Stimulated activated CD4-positive, alpha-beta T cell treated with anti-CD3 and anti-CD28 coated beads, Interleukin-2, amount 100 ng/mL, for 48 hours (primary cell): ENCODE data around the gene MYO5C.

Source experiments
- DNase-seq, 2 donors: peaks; one replicate each; pipeline ENCODE4 v3.0.0-alpha.2; 2020

MYO5C gene, protein sequence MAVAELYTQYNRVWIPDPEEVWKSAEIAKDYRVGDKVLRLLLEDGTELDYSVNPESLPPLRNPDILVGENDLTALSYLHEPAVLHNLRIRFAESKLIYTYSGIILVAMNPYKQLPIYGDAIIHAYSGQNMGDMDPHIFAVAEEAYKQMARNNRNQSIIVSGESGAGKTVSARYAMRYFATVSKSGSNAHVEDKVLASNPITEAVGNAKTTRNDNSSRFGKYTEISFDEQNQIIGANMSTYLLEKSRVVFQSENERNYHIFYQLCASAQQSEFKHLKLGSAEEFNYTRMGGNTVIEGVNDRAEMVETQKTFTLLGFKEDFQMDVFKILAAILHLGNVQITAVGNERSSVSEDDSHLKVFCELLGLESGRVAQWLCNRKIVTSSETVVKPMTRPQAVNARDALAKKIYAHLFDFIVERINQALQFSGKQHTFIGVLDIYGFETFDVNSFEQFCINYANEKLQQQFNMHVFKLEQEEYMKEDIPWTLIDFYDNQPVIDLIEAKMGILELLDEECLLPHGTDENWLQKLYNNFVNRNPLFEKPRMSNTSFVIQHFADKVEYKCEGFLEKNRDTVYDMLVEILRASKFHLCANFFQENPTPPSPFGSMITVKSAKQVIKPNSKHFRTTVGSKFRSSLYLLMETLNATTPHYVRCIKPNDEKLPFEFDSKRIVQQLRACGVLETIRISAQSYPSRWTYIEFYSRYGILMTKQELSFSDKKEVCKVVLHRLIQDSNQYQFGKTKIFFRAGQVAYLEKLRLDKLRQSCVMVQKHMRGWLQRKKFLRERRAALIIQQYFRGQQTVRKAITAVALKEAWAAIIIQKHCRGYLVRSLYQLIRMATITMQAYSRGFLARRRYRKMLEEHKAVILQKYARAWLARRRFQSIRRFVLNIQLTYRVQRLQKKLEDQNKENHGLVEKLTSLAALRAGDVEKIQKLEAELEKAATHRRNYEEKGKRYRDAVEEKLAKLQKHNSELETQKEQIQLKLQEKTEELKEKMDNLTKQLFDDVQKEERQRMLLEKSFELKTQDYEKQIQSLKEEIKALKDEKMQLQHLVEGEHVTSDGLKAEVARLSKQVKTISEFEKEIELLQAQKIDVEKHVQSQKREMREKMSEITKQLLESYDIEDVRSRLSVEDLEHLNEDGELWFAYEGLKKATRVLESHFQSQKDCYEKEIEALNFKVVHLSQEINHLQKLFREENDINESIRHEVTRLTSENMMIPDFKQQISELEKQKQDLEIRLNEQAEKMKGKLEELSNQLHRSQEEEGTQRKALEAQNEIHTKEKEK (N-terminal part only)

DNA sequence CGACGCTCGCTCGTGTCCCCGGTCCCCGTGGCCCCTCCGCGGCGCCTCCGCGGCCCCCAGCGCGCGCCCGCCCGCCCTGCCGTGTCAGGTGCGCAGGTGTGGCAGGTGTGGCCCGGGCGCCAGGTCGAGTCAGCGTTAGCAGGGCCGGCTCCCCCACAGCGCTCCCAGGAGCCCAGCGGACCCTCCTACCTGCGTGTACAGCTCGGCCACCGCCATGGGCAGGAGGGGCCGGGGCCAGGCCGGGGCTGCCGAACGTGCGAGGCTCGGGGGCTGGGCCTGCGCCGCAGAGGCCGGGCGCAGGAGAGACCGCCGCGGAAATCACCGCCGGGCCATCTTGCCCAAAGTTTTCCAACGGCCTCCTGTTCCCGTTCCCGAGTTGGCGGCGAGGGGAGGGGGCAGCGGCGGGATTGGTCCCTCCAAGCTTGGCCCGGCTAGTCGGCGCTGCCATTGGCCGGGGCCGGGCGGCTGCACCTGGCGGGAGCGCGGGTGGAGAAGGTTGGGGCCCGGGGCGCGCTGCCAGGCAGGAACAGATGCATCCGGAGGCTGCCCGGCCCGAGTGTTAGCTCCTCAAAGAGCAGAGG is at the start of gene MYO5C:
Gene MYO5C, minus strand, starts transcription at position 384 of the 581 bp plus-strand sequence. Its CDS starts 168 bp downstream, at position 216.
- DNase-seq = no peak

GRCh38 chr15:52344592-52344991 is 49.0 kb upstream of the MYO5C start:
- DNase-seq = no peak

DNA sequence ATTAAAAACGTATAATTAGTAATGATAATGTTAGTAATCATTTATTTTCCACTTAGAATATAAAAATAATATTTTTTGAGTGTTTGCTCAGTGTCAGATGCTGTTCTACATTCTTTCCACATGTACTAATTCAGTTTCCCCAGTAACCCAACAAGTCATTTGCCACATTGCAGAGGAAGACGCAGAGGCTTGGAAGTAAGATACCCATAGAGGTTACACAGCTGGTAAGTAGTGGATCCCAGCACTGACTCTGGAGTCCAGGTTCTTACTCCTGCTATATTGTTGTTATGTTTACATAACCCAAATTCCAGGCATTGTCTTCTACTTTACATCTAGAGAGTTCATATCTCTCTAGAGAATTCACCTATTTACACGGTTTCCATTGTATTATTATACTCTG is 48.2 kb upstream of the MYO5C start:
- no peak for DNase-seq

- DNase-seq = no peak
Observed at GRCh38 chr15:52340093-52340492, 44.5 kb upstream of the MYO5C start.

- DNase-seq = no peak
Observed at GRCh38 chr15:52338891-52339290, 43.3 kb upstream of the MYO5C start.

DNA sequence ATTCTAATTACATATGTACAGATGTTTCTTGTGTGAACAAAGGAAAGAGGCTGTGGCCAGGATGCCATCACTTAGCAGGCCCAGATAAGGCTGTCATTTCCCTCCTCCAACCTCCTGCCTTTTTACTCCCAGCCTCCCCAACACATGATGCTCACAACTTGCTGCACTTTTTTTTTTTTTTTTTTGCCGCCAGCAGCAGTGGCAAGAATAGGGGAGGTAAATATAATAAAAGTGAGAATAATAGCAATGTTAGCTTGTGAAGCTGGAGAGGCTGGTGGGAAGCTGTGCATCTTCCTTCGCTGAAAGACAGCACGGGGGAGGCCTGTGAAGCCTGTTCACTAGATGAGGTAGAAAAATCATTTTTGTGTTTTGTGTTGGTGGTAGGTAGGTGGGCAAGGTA is 42.5 kb upstream of the MYO5C start:
- DNase-seq = no peak

GRCh38 chr15:52337198-52337853 is 41.7 kb upstream of the MYO5C start:
- DNase-seq = no peak

DNA sequence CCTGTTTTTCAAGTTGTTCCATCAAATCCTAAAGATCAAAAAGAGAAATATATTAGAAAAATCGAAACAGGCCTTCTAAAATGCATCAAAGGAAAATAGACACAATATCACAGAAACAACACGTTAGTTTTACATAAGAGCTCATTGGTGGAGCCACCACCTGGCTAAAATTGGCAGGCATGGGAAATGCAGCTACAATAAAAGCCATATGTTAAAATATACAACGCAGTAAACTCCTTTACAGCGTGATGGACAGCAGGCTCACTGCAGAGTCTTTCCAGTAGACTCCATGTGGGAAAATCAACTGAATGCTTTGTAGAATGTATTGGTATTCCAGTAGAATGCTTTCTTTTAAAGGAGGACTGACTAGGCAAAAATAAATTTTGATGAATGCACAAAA is 40.9 kb upstream of the MYO5C start:
- no peak for DNase-seq

GRCh38 chr15:52334491-52335160 is 39.0 kb upstream of the MYO5C start:
- no peak for DNase-seq

GRCh38 chr15:52331490-52332240 is 36.1 kb upstream of the MYO5C start:
- peak; percentile 29 to 31 for DNase-seq

DNA sequence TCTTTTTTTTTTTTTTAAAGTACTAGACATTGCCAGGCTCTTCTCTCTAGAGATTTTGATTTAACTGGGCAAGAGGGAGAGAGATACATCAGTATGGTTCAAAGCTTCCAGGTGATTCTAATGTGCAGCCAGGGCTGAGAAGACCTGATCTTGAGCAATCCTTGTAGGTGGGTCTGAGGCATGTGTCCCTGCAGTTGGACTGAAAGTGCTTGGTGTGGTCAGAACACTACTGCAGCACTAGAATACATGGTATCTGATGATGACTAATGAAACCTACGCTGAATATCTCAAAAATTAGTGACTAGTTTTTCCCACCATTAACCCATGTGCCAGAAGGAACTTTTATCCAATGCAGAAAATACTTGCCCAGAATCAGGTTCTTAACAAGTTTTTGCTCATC is 34.4 kb upstream of the MYO5C start:
- DNase-seq = no peak

DNA sequence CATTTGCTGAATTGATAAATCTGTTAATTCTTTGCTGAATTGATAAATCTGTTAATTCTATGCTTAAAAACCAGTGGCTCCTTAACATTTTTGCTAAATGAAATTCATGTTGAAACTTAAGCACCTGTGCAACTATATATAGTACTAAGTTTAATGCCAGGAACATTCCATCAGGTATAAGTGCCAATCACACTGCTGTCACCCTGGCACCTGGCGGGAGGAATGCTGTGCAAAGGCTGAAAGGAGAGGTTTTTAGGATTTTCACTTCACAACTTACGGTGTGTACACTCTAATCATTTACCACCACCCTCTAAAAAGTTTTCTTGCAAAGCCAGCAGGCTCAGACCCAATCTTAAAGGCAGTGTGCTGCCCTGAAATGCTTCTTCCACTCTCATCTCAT is 33.5 kb upstream of the MYO5C start:
- DNase-seq = no peak

DNA sequence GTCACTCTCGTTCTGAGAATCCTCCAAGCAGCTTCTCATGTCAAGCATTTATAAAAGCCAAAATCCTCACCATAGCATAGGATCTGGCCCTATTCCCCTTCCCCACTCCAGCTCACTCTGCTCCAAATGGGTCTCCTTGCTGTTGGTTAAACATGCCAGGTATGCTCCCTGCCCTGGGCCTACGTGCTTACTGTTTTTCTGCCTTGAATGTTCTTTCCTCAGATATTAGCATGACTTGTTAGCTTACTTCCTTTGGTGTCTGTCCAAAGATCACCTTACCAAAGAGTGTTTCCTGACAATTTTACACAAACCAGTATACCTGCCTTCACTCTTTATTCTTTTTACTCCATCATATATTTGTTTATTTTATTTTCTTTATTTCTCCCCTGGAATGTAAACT is 33.1 kb upstream of the MYO5C start:
- no peak for DNase-seq

DNA sequence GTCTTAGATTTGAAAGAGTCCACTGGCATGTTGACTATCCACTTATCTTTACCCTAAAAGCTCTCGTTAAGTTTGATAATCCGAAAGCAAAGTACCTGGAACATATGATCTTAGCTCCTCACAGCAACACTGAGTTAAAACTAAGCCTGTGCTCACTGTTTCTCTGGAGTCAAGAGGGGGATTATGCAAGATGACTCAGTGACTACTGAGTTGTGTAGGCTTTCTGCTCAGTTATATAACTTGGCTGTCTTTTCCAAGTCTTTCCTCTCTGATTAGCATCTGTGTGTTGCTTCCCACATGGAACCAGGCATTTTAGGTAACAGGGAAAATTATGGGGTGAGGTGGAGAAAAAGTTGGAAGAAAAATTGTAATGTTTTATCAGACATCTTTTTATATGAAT is 31.2 kb upstream of the MYO5C start:
- no peak for DNase-seq

- no peak for DNase-seq
Observed at GRCh38 chr15:52324109-52324508, 28.5 kb upstream of the MYO5C start.

DNA sequence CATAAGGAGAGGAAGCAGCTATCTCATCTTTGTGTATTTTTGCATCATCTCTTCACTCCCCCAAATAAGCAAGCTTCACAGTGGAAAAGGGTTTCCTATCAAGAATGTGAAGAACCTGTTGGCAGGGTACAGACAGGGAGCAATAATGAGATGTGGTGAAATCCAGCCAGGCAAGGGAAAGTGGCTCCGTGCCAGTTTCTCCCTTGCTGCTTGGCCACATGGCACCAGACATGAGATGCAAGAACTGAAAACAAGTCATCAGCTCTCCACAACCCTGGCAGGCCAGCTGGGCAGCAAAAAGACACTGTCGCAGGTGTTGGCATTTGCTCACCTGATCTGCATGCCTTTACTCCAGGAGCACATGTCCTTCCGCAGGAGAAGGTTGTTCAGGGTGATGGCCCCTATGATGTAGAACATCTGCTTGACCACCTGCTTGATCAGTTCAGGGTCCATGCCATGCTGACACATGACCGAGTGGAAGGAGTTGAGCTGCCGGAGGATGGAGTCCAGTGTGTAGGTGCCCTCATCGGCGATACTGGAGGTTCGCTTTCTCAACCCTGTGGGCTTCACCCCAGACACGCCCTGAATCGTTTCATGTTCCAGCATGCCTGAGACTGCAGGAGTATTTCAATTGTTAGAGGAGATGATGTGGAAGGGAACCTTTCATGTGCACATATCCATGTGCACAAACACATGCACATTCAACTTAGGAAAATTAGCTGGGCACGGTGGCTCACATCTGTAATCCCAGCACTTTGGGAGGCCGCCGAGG is 23.3 kb upstream of the MYO5C start:
- DNase-seq = no peak

DNA sequence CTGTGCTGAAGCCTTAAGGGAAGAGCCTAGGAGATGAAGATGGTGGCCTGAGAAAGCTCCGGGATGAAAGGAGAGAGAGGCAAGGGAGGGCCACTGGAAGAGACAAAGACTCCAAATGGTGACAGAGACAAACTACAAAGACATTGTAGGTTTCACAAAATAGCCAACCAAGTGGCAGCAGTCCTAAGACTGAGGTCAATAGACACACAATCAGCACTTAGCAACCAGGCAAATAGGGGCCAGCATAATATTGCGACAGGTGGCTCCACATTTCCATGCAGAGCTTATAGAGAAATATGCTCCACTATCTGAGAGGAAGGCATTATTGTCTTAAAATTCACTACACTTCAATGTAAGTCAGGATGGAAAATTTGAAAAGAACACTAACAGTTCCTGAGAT is 22.1 kb upstream of the MYO5C start:
- no peak for DNase-seq

GRCh38 chr15:52317022-52317421 is 21.4 kb upstream of the MYO5C start:
- no peak for DNase-seq

GRCh38 chr15:52309154-52309548 is 13.5 kb upstream of the MYO5C start:
- no peak for DNase-seq
